ENCODE data around the gene OR6C76.
"Not testable (repeated sequence)": the region's sequence is repeated elsewhere in the genome, so short reads cannot be mapped to it uniquely, and the experiment has no call there.

The OR6C76 gene

GRCh38 chr12:55425954-55426353 is at the start of gene OR6C76:
Gene OR6C76, plus strand, starts transcription at chr12:55426254. Its CDS starts 0 bp downstream, at chr12:55426254.
- TF ChIP-seq CTCF (IDR thresholded peaks at IDR 0.05; ENCODE audit: control insufficient read depth, insufficient read depth, low read depth, low read length, missing control alignments) = no peak

GRCh38 chr12:55385891-55386290 is 40.2 kb upstream of the OR6C76 start:
- no peak for TF ChIP-seq CTCF (IDR thresholded peaks at IDR 0.05; ENCODE audit: control insufficient read depth, insufficient read depth, low read depth, low read length, missing control alignments)
- no peak for DNase-seq (ENCODE audit: low read depth)
- H3K4me3 ChIP-seq (ENCODE audit: control insufficient read depth, low read depth, low read length) = no peak overlapping the region

More at GRCh38 chr12:55425954-55426353, at the start of gene OR6C76:
- DNase-seq (ENCODE audit: low read depth) = no peak
- no peak within 1 kb of the TSS for H3K4me3 ChIP-seq (ENCODE audit: control insufficient read depth, low read depth, low read length)

GRCh38 chr12:55392032-55392795 is 33.8 kb upstream of the OR6C76 start:
- no peak for TF ChIP-seq CTCF (IDR thresholded peaks at IDR 0.05; ENCODE audit: control insufficient read depth, insufficient read depth, low read depth, low read length, missing control alignments)
- no peak overlapping the region for H3K4me3 ChIP-seq (ENCODE audit: control insufficient read depth, low read depth, low read length)
- no peak for DNase-seq (ENCODE audit: low read depth)

GRCh38 chr12:55396326-55396725 is 29.7 kb upstream of the OR6C76 start:
- no peak for TF ChIP-seq CTCF (IDR thresholded peaks at IDR 0.05; ENCODE audit: control insufficient read depth, insufficient read depth, low read depth, low read length, missing control alignments)
- DNase-seq (ENCODE audit: low read depth) = no peak
- H3K4me3 ChIP-seq (ENCODE audit: control insufficient read depth, low read depth, low read length) = no peak overlapping the region

GRCh38 chr12:55400229-55400628 is 25.8 kb upstream of the OR6C76 start, which contains the start of gene OR6C65:
Gene OR6C65, plus strand, starts transcription at chr12:55400529. Its CDS starts 0 bp downstream, at chr12:55400529.
- no peak for TF ChIP-seq CTCF (IDR thresholded peaks at IDR 0.05; ENCODE audit: control insufficient read depth, insufficient read depth, low read depth, low read length, missing control alignments)

GRCh38 chr12:55407866-55408265 is 18.2 kb upstream of the OR6C76 start:
- no peak for TF ChIP-seq CTCF (IDR thresholded peaks at IDR 0.05; ENCODE audit: control insufficient read depth, insufficient read depth, low read depth, low read length, missing control alignments)
- H3K4me3 ChIP-seq (ENCODE audit: control insufficient read depth, low read depth, low read length) = no peak overlapping the region
- DNase-seq (ENCODE audit: low read depth) = no peak

More at GRCh38 chr12:55400229-55400628, 25.8 kb upstream of the OR6C76 start, which contains the start of gene OR6C65:
- no peak within 1 kb of the TSS for H3K4me3 ChIP-seq (ENCODE audit: control insufficient read depth, low read depth, low read length)
- no peak for DNase-seq (ENCODE audit: low read depth)

GRCh38 chr12:55409133-55409532 is 16.9 kb upstream of the OR6C76 start:
- H3K4me3 ChIP-seq (ENCODE audit: control insufficient read depth, low read depth, low read length); DNase-seq (ENCODE audit: low read depth): not testable (repeated sequence)

GRCh38 chr12:55412138-55412537 is 13.9 kb upstream of the OR6C76 start:
- DNase-seq (ENCODE audit: low read depth); H3K4me3 ChIP-seq (ENCODE audit: control insufficient read depth, low read depth, low read length): not testable (repeated sequence)

GRCh38 chr12:55413498-55414388 is 12.3 kb upstream of the OR6C76 start:
- not testable (repeated sequence) for DNase-seq (ENCODE audit: low read depth); H3K4me3 ChIP-seq (ENCODE audit: control insufficient read depth, low read depth, low read length)

GRCh38 chr12:55414396-55414823 is 11.6 kb upstream of the OR6C76 start:
- DNase-seq (ENCODE audit: low read depth); H3K4me3 ChIP-seq (ENCODE audit: control insufficient read depth, low read depth, low read length): not testable (repeated sequence)
